Peyer's patch (tissue), 4 donors: ENCODE data around the gene PRSS3. TPM values are rescaled to one million over a fixed set of nuclear protein-coding genes. Genes with fewer than 3 reads are reported as not detected.
"Not testable (repeated sequence)": the region's sequence is repeated elsewhere in the genome, so short reads cannot be mapped to it uniquely, and the experiment has no call there.

Experiments used
- DNase-seq, 3 donors: peaks; one replicate each; pipeline ENCODE4 v3.0.0-alpha.2; 2017 to 2019
- H3K27ac ChIP-seq, 4 donors: fragments of 200-600 bp; sonication (generic); one replicate each; pipeline ENCODE4 v1.5.1; 2016 to 2019
- H3K27me3 ChIP-seq, 2 donors: fragments of 200-600 bp; sonication (generic); one replicate each; pipeline ENCODE4 v1.5.1; 2019
- H3K36me3 ChIP-seq, 3 donors: fragments of 200-600 bp; sonication (generic); one replicate each; pipeline ENCODE4 v1.5.1; 2016 to 2019
- H3K4me1 ChIP-seq, 4 donors: fragments of 200-600 bp; sonication (generic); one replicate each; pipeline ENCODE4 v1.5.1; 2016 to 2019
- H3K4me3 ChIP-seq, 4 donors: fragments of 200-600 bp; sonication (generic); 1 replicate in 3 of 4; 2 replicates in 1 of 4; pipeline ENCODE4 v1.5.1; 2016 to 2019; ENCODE audit warnings: mild to moderate bottlenecking in 1 of 4
- H3K9me3 ChIP-seq, 4 donors: fragments of 200-600 bp; sonication (generic); one replicate each; pipeline ENCODE4 v1.5.1; 2016 to 2019; ENCODE audit warnings: mild to moderate bottlenecking in 1 of 4
- POLR2A ChIP-seq, 2 donors: fragments of 450-650 bp; IDR thresholded peaks; one replicate each; pipeline ENCODE4 v1.5.1; 2017; ENCODE audit warnings: antibody characterized with exemption in 2 of 2, mild to moderate bottlenecking in 2 of 2, moderate library complexity in 2 of 2
- total RNA-seq, 4 donors: library from RNA; depleted of rRNA; stranded (reverse); fragments of >200 nt; gene quantifications; one replicate each; pipeline ENCODE4 v1.1.0, GENCODE V29; 2016
- TF ChIP-seq, protein P1 (sequence below), 6 experiments: fragments of 450-650 bp in 4 of 6; fragments of 200-600 bp in 2 of 6; sonication (generic) in 1 of 6; IDR thresholded peaks; one replicate each; pipeline ENCODE4 v1.5.1; 2017 to 2019; ENCODE audit warnings: antibody characterized with exemption in 6 of 6, mild to moderate bottlenecking in 3 of 6, moderate library complexity in 1 of 6

Gene PRSS3
- total RNA-seq, 4 donors from 2014 or later, result 20.6 to 281 (median 209) TPM

DNA sequence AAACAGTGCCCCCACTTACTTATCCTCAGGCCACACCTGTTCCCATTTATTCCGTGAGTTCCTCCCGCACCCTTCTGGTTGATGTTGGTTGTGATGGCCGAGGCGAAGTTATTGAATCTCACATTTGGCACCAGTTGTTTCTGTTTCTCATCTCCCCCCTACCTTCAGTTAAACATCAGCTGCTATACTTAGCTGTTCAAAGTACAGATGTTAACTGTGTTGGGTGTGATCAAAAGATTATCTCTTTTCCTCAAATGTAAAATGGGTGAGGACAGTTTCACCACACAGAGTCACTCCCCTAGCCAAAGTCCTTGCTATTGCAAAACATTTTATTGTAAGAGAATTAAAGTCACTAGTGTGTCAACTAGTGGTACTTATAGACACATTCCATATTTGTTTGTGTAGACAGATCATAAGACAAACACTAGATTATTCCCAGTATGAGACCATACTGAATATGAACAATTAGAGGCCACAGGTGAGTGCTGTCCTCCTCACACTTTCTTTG is 43.2 kb upstream of the PRSS3 start:
- H3K27me3 ChIP-seq, result no peaks in the 10 kb centered on the region
- no peaks in the 10 kb centered on the region for H3K4me1 ChIP-seq
- peak in 1 of 3 donors; percentile 72 for DNase-seq
- no peaks in the 10 kb centered on the region for H3K9me3 ChIP-seq
- no peaks in the 10 kb centered on the region for H3K36me3 ChIP-seq
- TF ChIP-seq POLR2A (IDR thresholded peaks at IDR 0.05), result peak in 1 of 2 donors; percentile 76
- TF ChIP-seq, protein P1, sequence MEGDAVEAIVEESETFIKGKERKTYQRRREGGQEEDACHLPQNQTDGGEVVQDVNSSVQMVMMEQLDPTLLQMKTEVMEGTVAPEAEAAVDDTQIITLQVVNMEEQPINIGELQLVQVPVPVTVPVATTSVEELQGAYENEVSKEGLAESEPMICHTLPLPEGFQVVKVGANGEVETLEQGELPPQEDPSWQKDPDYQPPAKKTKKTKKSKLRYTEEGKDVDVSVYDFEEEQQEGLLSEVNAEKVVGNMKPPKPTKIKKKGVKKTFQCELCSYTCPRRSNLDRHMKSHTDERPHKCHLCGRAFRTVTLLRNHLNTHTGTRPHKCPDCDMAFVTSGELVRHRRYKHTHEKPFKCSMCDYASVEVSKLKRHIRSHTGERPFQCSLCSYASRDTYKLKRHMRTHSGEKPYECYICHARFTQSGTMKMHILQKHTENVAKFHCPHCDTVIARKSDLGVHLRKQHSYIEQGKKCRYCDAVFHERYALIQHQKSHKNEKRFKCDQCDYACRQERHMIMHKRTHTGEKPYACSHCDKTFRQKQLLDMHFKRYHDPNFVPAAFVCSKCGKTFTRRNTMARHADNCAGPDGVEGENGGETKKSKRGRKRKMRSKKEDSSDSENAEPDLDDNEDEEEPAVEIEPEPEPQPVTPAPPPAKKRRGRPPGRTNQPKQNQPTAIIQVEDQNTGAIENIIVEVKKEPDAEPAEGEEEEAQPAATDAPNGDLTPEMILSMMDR (IDR thresholded peaks at IDR 0.05), result peak in 1 of 6 experiments; percentile 13
- H3K4me3 ChIP-seq, result peak overlapping the region in 2 of 4 donors; percentile 70 to 71
- H3K27ac ChIP-seq, result peak overlapping the region in 3 of 4 donors; percentile 76 to 98 (median 89)

DNA sequence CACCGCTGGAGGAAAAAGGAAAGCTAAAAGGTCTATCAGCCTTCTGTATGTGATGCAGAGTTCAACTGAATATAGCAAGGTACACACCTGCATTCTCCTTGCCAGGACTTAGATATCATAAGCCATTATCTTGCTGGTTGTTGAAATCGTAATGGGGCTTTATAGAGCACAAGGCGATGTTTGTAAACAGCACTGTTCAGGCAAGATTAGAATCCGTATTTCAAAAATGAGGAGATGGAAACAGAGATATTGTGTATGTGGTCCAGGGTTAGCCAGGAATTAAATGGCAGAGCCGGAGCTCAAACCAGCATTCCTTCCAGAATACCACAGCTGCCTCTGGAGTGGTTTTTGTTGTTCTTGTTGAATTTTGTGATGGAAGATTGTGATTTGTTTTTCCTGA is 42.6 kb upstream of the PRSS3 start:
- Histone ChIP-seq H3K27ac (peak overlapping the region in 2 of 4 donors; percentile 89 to 98), H3K4me3 (peak overlapping the region in 2 of 4 donors; percentile 40 to 42)
- not testable (repeated sequence) for H3K4me1 ChIP-seq, H3K36me3 ChIP-seq, H3K9me3 ChIP-seq, H3K27me3 ChIP-seq, DNase-seq

DNA sequence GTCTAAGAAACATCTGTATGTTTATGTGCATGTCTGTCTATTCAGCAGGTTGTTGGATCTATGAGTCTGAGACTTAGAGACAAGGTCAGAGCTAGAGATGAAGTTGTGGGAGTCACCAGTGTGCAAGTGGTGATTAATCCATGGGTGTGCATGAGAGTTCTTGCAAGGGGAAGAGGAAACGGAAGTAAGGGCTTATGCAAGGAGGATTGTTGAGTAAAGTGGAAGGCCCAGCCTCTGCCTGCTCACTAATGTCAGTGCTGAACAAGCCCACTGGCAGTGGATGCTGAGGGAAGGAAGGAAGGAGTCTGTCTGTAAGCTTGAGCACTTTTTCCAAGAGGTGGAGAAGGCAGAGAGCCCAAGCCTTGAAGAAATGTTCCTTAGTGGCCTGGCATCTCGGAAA is 35.7 kb upstream of the PRSS3 start:
- H3K4me3 ChIP-seq, H3K36me3 ChIP-seq, DNase-seq, H3K9me3 ChIP-seq, H3K27ac ChIP-seq, H3K27me3 ChIP-seq, H3K4me1 ChIP-seq: not testable (repeated sequence)

DNA sequence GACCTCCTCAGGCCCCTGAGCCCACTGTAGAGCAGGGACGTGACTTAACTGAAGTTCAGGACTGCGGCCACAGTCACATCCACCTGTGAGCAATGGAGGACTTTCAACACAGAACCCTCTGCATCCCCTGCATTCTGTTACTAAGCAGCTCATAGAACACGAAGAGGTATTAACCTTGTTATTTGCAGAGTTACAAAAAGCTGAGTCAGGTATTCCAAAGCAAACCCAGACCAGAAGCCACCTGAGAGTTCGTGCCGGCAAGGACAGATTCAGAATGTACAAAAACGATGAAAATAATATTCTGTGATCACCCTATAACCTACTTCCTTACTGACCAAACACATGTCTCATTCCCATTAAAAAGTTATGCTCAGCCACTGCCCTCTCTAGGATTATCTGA is 33.0 kb upstream of the PRSS3 start:
- no peaks in the 10 kb centered on the region for H3K9me3 ChIP-seq
- no peak for DNase-seq
- H3K27ac ChIP-seq, result no peak overlapping the region
- H3K27me3 ChIP-seq, result no peaks in the 10 kb centered on the region
- no peaks in the 10 kb centered on the region for H3K36me3 ChIP-seq
- TF ChIP-seq, protein P1 (IDR thresholded peaks at IDR 0.05), result no peak
- no peak for TF ChIP-seq POLR2A (IDR thresholded peaks at IDR 0.05)
- no peaks in the 10 kb centered on the region for H3K4me1 ChIP-seq
- no peak overlapping the region for H3K4me3 ChIP-seq

DNA sequence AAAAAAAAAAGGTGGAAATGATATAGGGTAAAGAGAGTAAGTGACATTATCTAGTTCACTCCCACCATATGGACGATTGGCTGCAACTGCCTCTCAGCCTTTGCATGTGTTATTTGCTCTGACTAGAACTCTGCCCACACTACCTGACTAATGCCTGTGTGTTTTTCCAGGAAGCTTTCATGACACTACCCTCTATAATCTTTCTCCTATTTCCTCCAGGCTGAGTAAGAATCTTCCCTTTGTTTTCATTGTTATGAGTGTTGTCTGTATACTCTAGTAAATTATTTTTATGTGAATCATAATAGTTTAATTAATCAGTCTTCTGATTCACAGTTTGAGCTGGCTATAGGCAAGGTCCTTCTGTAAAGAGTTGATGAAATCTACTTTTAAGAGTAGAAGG is 31.7 kb upstream of the PRSS3 start:
- not testable (repeated sequence) for H3K9me3 ChIP-seq, H3K4me1 ChIP-seq, DNase-seq, H3K36me3 ChIP-seq, H3K4me3 ChIP-seq, H3K27me3 ChIP-seq, H3K27ac ChIP-seq

DNA sequence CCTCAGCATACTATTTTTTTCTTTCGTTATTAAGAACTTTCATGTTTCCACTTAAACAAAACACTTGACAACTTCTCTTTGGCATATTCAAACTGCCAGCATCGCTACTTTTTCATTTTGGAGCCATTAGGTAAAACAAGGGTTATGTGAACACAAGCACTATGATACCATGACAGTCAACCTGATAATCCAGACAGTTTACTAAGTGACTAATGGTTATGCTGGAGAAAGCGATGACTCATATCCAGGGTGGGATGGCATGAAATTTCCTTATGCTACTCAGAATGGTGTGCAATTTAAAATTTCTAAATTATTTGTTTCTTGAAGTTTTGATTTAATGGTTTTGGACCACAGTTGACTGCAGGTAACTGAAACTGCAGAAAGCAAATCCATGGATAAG is 29.9 kb upstream of the PRSS3 start:
- no peaks in the 10 kb centered on the region for H3K27me3 ChIP-seq
- H3K4me3 ChIP-seq, result no peak overlapping the region
- H3K27ac ChIP-seq, result no peak overlapping the region
- no peaks in the 10 kb centered on the region for H3K9me3 ChIP-seq
- DNase-seq, result no peak
- no peaks in the 10 kb centered on the region for H3K36me3 ChIP-seq
- H3K4me1 ChIP-seq, result no peaks in the 10 kb centered on the region
- TF ChIP-seq, protein P1 (IDR thresholded peaks at IDR 0.05), result no peak
- no peak for TF ChIP-seq POLR2A (IDR thresholded peaks at IDR 0.05)

DNA sequence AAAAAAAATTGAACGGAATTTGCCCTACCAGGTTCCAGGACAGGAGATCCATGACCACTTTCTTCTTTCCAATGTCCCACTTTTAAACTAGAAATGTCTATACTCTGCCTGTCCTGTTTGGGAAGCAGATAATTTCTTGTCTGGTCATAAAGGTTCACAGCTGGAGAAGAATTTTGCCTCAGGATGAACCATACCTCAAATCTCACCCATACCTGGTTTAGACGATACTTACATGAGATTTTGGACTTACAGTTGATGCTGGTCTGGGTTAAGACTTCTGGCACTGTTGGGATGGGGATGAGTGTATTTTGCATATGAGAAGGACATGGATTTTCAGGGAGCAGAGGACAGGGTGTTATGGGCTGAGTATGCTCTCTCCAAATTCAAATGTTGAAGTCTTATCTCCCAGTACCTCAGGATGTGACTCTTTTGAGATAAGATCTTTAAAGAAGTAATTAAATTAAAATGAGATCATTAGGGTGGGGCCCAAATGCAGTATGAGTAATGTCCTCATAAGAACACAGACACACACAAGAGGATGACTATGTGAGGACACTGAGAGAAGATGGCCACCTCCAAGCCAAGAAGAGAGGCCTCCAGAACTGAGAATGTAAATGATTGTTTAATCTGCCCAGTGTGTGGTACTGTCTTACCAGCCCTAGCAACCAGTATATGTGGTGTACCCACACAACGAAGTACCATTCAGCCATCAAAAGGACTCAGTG is 25.0 kb upstream of the PRSS3 start:
- not testable (repeated sequence) for H3K4me3 ChIP-seq, H3K27me3 ChIP-seq, H3K36me3 ChIP-seq, H3K4me1 ChIP-seq, DNase-seq, H3K9me3 ChIP-seq
- peak overlapping the region in 2 of 4 donors; percentile 22 to 83 for H3K27ac ChIP-seq

DNA sequence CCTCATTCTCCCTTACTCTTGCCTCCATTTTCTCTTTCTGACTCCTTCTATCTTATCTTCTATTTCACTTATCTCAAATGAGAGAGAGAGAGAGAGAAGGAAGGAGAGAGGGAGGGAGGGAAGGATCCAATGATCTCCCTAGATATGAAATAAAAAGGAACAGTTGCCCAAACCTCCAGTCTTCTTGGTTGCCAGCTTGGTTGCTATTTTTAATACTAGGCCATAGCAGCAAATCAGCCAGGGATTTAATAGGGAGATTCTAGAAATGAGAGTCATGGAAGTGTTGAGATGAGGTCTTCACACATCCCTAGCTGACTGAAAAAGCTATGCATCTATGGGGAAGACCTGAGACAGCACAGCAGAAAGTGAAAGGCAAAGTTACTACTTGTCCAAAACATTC is 22.2 kb upstream of the PRSS3 start:
- H3K9me3 ChIP-seq, H3K4me1 ChIP-seq, H3K27ac ChIP-seq, H3K4me3 ChIP-seq, H3K27me3 ChIP-seq, DNase-seq, H3K36me3 ChIP-seq: not testable (repeated sequence)

DNA sequence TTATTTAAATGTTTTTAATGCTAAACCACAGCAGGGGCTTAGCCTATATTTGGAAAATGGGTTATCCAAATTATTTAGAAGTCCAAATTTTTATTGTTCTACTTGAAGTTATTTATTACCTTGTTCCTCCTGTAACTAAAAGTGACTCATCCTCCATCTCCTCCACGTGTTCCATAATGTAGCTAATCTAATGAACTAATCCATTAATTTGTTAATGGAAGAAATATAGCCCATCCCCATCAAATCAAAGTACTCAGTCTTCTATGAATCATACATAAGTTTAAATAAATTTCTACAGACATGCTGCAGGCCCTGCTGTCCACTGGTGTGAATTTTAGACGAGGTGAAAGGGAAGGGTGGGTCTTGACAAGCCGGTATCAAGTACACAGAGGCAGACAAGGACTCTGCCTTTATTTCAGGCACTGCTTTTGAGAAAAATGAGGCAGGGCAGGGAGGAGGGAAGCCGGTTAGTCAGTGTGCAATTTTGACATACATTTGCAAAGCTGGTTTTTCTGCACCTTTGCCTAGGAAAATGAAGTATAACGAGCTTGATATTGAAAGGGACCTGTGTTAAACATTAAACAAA is 21.2 kb upstream of the PRSS3 start:
- DNase-seq, H3K36me3 ChIP-seq, H3K4me3 ChIP-seq, H3K27me3 ChIP-seq, H3K9me3 ChIP-seq, H3K4me1 ChIP-seq: not testable (repeated sequence)
- peak overlapping the region in 1 of 4 donors; percentile 21 for H3K27ac ChIP-seq
